GM19467 (cell line): Measurements from ENCODE around the gene RMDN2.

Source experiments
- ATAC-seq: cut with Tn5 transposase; IDR thresholded peaks from one replicate; pipeline ENCODE4 v1.9.1; 2021; ENCODE audit warnings: mild to moderate bottlenecking, moderate library complexity; ENCODE audit not compliant: unreplicated experiment

The RMDN2 gene

DNA sequence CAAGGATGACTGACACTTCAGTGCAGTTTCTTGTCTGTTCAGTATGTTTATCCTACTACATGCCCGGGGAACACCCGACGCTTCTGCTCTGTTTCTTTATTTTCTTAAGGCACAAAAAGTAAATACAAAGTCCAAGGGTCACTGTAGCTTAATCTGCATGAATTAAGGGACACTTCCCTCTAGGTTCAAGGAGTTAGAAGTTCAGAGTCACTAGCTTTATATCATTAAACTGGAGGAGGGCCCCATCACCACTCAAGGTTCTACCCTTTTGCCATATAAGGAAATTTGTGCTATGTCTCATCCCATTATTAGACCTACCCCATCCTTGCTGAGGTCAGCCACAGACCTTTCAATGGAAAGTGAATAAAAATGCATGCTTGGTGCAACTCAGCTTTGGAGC is 27.6 kb upstream of the RMDN2 start:
- ATAC-seq: no peak

DNA sequence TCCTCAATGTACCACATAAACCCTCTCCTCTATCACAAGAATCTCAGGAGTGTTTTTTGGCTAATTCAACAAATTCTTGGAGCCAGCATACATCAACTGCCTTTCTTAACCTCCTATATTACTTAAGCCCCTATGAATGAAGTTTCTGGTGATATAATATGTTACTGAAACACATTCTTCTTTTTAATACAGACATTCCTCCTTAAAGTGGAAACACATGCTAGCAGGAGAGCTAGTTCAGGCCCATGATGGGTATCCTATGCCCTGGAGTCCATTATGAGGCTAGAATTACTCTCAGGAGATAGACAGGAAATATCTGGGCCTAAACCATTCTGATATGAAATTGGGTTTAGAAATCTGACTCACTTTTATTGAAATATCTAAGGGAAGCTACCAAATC is 26.6 kb upstream of the RMDN2 start:
- no peak for ATAC-seq

DNA sequence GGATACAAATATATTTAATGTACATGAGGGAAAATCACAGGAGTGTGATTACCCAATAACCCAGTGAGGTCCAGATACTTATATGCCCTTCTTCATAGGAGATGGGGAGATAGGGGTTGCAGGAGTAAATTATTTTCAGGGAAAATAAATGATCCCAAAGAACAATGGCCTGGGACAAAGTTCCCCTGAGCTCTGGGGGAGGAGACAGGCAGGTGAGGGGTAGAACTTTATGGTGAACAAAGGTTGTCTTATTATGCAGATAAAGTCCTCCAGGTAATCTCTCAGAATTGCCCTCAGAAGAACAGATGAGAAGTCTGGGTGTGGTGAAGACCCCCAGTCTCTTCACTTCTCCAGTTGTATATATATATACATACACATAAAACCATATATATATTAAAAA is 22.1 kb upstream of the RMDN2 start:
- ATAC-seq: no peak

DNA sequence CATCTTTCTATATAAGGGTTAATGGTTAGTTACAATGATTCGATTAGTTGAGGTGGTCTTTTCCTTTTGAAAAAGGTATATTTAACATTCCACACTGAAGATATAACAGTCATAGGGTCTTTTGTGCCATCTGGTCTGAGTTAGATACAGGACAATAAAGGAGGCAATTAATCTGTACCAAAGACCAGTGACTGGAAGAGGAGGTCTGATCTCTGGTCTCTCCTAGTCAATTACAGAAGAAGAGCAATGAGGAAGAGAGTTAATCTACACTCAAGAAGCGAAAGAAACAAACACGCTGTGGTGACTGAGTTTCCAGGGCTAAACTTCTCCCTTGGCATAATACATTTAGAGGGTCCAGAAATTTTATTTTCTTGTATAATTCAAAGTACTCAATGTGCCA is 20.7 kb upstream of the RMDN2 start:
- ATAC-seq: no peak

DNA sequence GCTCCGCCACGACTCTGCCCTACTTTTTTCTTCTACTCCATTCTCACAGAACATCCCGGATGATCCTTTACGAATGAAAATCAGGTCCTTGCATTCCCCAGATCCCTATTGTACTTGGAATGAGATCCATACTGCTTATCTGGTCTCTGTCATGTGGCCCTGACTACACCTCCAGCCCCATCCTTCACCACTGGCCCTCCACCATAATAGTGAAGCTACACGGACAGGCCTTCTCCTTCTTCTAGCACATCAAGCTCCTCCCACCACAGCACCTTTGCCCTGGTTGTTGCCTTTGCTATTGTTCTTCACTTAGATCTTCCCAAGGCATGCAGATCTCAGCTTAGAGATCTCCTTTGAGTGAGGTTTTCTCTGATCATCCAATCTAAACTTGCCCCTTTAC is 20.1 kb upstream of the RMDN2 start:
- no peak for ATAC-seq

DNA sequence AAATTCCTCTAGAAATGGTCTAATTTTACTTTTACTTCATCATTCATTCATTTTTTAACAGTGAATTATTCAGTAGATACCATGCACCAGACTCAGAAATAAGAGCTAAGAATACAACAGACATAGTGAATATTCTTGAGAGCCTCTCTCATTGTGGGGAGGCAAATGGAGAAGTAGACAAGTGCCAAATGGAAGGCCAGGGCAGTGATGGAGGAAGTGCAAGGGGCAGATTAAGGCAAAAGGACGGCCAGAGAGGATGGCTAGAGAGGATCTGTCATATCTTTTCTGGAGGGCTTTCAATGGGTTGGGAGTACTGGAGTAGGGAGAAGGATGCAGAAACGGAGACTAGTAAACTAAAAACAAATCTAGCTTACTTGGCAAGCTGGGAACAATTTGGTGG is 19.0 kb upstream of the RMDN2 start:
- no peak for ATAC-seq

DNA sequence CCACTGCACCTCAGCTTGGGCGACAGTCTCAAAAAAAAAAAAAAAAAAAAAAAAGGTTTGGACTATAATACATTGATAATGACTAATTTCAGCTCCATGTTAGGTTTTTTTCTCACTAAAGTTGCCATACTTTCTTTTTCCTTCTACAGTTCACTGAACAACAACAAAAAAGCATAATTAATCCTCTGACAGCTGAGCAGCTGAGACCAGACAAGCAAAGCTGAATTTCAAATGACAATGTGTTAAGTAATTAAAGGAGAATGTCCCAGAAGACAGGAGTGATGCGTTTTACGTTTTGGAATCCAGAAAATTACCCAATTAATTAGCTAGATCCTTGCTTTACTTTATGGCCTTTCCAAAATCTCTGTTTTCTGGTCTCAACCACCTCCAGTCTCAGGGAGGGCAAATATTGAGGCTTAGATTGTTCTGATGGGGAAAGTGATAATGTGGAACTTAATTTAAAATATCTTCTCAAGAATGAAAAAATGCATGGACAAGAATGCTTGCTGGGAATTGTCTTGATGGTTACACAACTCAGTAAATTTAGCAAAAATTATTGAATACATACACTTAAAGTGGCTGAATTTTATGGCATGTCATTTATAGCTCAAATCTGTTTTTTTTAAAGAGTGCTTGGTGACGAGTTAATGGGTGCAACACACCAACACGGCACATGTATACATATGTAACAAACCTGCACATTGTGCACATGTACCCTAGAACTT is 17.4 kb upstream of the RMDN2 start:
- ATAC-seq: no peak

DNA sequence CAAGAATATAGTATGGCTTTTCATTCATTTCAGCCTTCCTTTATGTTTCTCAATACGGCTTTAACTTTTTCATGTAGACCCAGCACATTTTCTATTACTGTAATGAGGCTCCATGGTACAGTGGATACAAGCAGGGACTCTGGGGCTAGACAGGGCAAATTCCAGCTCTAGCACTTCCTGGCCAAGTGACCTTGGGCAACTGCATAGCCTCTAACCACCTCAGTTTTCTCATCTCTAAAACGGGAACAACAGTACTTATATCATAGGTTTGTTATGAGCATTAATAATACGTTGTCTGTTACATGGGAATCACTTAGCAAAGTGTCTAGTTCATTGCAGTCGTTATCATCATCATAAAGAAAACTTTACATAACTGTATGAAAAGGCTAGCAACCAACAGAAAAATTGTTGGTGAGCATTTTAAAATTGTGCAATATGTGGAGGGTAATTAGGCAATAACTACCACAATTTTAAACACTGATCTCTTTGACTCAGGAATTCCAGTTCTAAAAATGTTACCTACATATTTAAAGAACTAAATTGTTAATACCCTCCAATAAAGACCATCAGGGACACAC is 13.7 kb upstream of the RMDN2 start:
- no peak for ATAC-seq

DNA sequence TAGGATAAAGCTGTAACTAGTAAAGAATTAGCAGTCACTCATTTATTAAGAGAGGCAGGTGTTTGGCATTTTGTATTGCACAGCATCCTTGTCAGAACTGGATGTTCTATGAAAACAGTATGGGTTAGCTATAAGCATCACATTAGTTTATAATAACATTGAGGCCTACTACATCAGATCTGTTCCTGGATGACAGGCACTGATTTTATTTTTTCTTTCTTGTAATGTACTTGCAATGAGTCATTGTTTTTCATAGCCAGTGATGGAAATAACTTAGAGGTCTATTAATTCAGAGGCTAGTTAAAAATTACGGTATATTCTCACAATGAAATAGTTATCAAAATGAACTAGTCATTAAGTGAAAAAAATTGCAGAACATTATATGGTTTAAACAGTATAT is 13.0 kb upstream of the RMDN2 start:
- ATAC-seq: no peak

DNA sequence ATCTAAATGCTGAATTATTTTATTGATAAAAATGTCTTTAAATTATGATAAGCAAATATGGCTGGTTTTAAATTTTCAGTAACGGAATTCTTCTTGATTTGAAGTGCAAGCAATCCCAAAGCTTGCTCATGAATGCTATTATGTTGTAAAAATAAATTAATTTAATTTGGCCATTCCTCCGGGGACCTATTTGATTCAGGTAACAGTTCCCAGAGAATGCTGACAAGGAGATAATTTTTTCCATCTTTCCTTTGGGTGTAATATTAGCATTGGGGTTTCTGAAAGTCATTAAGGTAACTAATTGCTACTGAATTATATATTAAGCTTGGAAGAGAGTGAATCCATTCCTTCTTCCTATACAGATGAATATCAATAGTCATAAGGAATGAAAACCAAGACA is 12.5 kb upstream of the RMDN2 start:
- no peak for ATAC-seq

DNA sequence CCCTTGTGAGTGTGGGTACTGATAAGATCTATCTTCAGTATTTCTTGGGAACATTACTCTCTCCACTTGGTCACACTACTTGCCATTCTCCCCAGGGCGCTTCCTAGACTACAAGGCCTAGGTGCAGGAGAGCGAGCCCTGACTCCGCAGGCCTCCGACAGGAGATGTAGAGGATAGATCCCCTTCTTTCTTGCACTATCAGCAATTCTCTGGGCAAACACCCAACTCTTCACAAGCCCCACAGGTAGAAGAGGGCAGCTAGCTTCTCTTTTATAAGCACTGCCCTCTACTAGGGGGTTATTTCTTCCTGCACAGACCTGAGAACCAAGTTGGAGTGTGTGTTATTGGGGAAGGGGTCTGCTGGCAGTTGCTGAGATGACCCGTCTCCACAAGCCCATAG is 10.7 kb upstream of the RMDN2 start:
- ATAC-seq: no peak

DNA sequence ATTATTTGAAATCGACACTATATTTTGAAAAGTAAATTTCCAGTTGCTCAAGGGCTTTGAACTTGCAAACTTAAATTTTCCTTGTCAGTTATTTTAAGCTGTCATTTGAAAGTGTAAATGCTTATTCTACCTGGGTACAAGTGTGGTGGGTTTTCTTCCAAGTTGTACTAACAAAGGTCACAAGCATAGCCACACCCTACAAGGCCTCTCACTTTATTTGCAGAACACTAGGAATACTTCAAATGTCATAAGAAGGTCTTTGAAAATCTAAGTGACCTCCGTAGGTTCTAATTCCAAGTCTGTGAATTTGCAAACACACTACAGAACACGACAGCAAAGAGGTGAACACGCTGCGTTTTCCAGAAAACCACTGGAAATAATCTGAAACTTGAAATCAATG is 9.3 kb upstream of the RMDN2 start:
- no peak for ATAC-seq

DNA sequence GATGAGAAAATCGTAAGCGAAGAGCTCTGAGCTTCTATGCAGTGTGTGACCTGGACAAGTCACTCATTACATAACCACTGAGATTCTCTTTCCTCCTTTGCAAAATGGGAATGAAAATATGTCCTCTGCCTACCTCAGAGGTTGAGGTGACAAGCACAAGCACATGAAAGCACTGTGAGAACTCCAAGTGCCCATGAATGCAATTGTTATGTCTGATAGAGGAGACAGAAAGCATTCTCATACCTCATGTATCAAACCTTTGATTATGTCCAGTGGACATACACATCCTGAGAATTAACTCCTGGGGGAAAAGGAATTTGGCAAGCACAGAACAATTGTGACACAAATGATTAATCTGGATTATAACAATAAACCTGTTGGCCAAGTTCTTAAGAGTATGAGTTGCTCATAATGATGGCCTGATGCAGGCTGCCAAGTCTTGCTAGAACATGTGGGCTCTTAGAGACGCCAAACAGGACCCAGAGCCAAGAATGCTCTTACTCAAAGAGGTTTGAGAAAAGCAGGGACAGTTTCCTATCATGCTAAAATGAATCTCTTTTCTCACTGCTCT is 8.5 kb upstream of the RMDN2 start:
- ATAC-seq: no peak

DNA sequence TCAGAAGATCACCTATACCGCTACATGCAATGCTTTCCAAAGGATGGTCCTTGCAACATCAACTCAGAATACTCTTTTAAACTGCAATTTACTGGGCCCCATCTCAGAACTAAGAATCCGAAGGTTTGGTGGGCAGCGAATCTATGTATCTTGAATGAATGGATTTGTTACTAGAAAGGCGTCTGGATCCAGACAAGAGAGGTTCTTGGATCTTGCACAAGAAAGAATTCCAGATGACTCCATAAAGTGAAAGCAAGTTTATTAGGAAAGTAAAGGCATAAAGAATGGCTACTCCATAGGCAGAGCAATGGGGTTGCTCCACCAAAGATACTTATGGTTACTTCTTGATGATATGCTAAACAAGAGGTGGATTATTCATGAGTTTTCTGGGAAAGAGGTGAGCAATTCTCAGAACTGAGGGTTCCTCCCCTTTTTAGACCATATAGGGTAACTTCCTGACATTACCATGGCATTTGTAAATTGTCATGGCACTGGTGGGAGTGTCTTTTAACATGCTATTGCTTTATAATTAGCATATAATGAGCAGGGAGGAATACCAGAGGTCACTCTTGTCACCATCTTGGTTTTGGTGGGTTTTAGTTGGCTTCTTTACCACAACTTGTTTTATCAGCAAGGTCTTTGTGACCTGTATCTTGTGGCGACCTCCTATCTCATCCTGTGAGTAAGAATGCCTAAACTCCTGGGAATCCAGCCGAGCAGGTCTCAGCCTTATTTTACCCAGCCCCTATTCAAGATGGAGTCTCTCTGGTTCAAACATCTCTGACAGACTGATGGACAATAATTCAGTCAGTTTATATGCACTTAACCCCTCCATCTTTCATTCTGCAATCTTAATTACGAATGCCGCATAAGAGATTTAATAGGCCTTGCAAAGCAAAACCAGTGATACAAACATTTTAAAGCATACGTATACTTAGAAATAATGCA is 7.5 kb upstream of the RMDN2 start:
- ATAC-seq: no peak

DNA sequence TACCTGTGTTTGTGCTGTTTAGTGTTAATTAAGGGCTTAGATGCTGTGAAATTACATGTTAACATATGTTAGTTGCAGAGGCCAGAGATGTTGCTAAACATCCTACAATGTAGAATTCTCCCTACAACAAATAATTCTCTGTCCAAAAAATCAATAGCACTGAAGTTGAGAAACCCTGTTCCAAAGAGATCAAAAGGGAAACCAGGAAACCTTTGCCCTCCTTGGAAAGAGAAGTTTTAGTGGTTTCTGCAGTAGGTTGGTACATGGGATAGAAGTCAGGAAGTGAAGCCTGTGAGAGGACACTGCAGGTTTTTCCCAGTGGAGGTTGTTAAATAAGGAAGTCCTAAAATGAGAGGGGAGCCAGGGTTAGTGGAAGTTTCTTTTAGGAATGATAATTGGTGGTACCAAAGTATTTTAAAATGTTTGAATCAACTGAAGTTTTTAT is 6.3 kb upstream of the RMDN2 start:
- ATAC-seq: no peak

DNA sequence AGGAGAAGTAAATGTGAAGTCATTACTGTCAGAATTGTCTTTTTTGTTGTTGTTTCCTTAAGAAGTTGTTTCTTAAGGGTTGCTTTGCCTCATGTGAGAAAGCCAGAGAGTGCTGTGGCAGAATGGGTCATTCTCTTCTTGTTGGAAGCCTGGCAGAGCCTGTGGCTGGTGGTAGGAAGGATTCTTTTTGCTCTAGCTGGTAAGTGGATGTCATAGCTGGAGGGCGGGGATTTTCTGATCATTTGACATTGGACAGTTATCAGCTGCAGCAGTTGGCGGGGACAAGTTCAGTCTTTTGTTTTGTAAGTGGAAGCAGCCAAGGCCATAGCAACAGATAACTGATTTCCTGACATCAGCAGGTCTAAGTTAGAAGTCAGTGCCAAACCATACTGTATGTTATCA is 5.5 kb upstream of the RMDN2 start:
- no peak for ATAC-seq

DNA sequence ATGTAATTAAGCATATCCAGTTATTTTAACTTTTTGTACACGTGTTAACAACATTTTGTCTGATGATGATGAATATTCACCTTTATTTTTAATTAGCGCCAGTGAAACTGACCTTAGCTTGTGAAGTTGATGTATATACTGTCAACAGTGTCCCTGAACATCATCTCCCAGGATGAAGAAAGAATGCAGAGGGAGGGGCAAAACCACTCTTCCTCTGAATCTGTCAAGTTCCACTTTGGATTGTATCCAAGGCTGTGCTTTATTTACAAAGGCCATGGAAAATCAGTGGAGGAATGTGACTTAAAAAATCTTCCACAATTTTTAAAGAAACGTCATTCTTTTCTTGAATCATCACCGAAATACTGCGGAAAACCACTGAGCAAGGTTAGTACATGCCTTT is 4.5 kb upstream of the RMDN2 start:
- no peak for ATAC-seq

DNA sequence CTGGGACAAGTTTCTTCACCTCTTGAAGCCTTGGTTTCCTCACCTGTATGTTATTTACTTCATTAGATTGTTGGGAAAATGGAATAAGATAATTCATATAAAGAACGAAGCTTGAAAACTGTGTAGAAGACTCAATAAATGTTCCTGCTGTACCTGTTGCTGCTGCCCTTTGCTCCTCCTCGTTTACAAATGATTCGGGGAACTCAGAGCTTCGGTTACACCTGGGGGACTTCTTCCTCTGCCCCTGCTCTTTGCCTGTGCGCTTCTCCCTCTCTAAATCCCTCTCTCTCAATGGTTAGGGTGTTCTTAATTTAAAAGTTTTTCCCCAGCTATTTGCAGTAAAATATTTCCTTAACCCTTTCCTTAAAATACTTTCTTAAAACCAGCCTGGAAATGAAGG is 3.3 kb upstream of the RMDN2 start:
- no peak for ATAC-seq

DNA sequence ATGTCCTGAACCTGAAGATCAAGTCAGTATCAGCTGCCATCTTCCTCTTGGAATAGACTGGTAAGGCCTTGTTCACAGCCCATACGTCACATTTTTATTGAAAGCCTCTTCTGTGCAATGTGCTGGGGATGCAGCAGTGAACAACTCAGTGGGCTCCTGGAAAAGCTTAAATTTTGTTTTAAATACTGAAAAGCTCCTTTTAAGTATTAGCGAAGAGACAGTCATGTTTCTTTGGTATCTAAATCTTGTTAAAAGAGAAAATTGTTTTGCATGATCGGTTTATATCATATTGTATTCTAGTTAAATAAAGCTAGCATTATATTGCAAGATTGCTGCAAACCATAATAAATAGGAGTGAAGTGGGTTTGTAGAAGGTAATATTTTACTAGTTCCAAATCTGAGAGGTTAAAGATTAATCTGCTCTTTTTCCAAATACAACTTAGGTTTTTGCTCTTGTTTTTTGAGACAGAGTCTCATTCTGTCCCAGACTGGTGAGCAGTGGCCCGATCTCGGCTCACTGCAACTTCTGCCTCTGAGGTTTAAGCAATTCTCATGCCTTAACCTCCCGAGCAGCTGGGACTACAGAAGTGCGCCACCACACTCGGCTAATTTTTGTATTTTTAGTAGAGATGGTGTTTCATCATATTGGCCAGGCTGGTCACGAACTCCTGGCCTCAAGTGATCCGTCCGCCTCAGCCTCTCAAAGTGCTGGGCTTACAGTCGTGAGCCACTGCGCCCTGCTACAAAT is 1.6 kb upstream of the RMDN2 start:
- ATAC-seq: no peak

DNA sequence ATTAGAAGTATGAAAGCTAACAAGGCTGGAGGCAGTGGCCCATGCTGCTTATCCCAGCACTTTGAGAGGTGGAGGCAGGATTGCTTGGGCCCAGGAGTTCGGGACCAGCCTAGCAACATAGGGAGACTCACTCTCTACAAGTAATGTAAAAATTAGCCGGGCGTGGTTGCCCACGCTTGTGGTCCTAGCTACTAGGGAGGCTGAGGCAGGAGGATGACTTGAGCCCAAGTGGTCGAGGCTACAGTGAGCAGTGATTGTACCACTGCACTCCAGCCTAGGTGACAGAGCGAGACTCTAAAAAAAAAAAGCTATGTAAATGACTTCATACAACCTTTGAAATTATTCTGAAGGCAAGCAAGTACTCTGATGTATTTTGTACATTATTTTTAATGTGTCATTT is 1.5 kb downstream of the RMDN2 start:
- ATAC-seq: no peak

DNA sequence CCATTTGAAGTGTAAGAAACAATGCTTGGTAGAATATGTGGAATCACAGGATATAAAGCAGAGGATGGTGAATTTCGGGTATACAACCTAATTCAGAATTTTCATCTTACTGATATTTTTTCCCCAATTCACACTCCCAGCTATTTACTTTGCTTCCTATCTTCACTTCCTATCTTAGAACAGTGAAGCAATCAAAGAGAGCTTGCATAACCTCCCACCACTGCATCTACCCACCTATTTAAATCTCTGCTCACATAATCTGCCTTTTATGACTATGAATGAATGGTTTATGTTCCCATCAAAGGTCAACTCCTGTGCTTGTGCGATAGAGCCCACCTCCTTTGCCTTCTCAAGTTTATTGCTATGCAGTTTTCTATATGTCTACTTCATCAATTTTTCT is 3.3 kb downstream of the RMDN2 start:
- no peak for ATAC-seq
